IPS-15b (cell line): ENCODE results near the gene GMDS.

Experiments used
- H3K27me3 ChIP-seq: one replicate; pipeline ENCODE4 v1.6.1; 2013; ENCODE audit warnings: low read length; ENCODE audit not compliant: control insufficient read depth, insufficient read depth
- H3K36me3 ChIP-seq: one replicate; pipeline ENCODE4 v1.6.1; 2013; ENCODE audit warnings: low read length; ENCODE audit not compliant: control insufficient read depth, insufficient read depth
- H3K4me1 ChIP-seq: one replicate; pipeline ENCODE4 v1.6.1; 2013; ENCODE audit warnings: mild to moderate bottlenecking, low read length; ENCODE audit not compliant: control insufficient read depth, insufficient read depth
- H3K4me3 ChIP-seq: one replicate; pipeline ENCODE4 v1.5.1; 2013; ENCODE audit warnings: low read depth, low read length
- H3K9ac ChIP-seq: one replicate; pipeline ENCODE4 v1.6.1; 2013; ENCODE audit warnings: low read depth, mild to moderate bottlenecking, low read length
- H3K9me3 ChIP-seq: one replicate; pipeline ENCODE4 v1.6.1; 2013; ENCODE audit warnings: mild to moderate bottlenecking, low read length; ENCODE audit not compliant: control insufficient read depth, insufficient read depth

The GMDS gene

GRCh38 chr6:1839361-1839760 lies 406.0 kb downstream of the GMDS start:
- H3K4me1 ChIP-seq, result peaks cover 18% of the 10 kb centered on the region
- no peak overlapping the region for H3K4me3 ChIP-seq
- no peak overlapping the region for H3K9ac ChIP-seq
- no peaks in the 10 kb centered on the region for H3K9me3 ChIP-seq
- no peaks in the 10 kb centered on the region for H3K36me3 ChIP-seq
- H3K27me3 ChIP-seq, result no peaks in the 10 kb centered on the region

GRCh38 chr6:1838604-1839213 lies 406.7 kb downstream of the GMDS start:
- Histone ChIP-seq H3K9me3 (no peaks in the 10 kb centered on the region), H3K27me3 (no peaks in the 10 kb centered on the region), H3K4me3 (no peak overlapping the region), H3K9ac (no peak overlapping the region), H3K36me3 (no peaks in the 10 kb centered on the region), H3K4me1 (peaks cover 20% of the 10 kb centered on the region)

DNA sequence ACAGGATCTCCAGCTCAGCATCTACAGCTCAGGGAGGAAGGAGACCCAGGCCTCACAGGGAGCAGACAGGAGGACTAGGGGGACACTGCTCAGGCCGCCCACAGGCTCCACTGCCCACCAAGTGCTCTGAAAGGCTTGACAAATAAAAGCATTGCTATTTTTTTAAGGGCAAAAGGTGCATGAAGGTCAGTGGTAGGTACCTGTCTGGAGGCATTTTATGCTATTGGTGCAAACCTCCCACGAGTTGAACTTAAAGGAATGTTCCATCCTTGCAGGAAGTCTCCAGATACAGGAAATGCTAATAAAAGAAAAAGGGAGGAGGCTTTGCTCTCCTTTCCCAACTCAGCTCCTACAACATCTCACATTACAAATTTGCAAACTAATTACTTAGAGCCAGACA lies 407.6 kb downstream of the GMDS start:
- H3K4me3 ChIP-seq, result no peak overlapping the region
- peaks cover 20% of the 10 kb centered on the region for H3K4me1 ChIP-seq
- no peaks in the 10 kb centered on the region for H3K36me3 ChIP-seq
- H3K9me3 ChIP-seq, result no peaks in the 10 kb centered on the region
- H3K27me3 ChIP-seq, result no peaks in the 10 kb centered on the region
- no peak overlapping the region for H3K9ac ChIP-seq

DNA sequence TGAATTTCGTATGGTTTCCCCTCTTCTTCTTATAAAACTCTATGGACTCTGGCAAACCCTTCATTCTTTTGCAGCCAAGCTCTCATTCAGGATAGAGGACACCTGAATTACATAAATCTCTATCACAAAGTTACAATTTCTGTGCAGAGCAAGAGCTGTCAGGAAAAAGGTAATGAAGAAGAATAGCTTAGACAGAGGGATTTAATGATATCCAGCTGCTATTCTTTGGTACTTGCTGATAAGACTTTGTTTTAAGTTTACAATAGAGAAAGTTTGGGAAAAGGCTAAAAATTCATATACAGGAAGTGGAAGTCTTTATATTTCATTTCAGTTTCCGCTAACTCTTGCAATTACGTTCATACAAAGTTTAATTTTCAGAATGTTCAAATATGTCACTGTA lies 408.7 kb downstream of the GMDS start:
- H3K27me3 ChIP-seq, result no peaks in the 10 kb centered on the region
- H3K36me3 ChIP-seq, result no peaks in the 10 kb centered on the region
- H3K9me3 ChIP-seq, result no peaks in the 10 kb centered on the region
- H3K4me1 ChIP-seq, result peaks cover 23% of the 10 kb centered on the region
- no peak overlapping the region for H3K4me3 ChIP-seq
- H3K9ac ChIP-seq, result no peak overlapping the region

- H3K9me3 ChIP-seq, result no peaks in the 10 kb centered on the region
- peaks cover 23% of the 10 kb centered on the region for H3K4me1 ChIP-seq
- H3K9ac ChIP-seq, result no peak overlapping the region
- H3K4me3 ChIP-seq, result no peak overlapping the region
- no peaks in the 10 kb centered on the region for H3K27me3 ChIP-seq
- no peaks in the 10 kb centered on the region for H3K36me3 ChIP-seq
Measured at GRCh38 chr6:1834646-1835516, 410.5 kb downstream of the GMDS start.

- Histone ChIP-seq H3K27me3 (no peaks in the 10 kb centered on the region), H3K4me3 (no peak overlapping the region), H3K9me3 (no peaks in the 10 kb centered on the region), H3K4me1 (peaks cover 20% of the 10 kb centered on the region), H3K36me3 (no peaks in the 10 kb centered on the region), H3K9ac (no peak overlapping the region)
Measured at GRCh38 chr6:1834207-1834606, 411.2 kb downstream of the GMDS start.

DNA sequence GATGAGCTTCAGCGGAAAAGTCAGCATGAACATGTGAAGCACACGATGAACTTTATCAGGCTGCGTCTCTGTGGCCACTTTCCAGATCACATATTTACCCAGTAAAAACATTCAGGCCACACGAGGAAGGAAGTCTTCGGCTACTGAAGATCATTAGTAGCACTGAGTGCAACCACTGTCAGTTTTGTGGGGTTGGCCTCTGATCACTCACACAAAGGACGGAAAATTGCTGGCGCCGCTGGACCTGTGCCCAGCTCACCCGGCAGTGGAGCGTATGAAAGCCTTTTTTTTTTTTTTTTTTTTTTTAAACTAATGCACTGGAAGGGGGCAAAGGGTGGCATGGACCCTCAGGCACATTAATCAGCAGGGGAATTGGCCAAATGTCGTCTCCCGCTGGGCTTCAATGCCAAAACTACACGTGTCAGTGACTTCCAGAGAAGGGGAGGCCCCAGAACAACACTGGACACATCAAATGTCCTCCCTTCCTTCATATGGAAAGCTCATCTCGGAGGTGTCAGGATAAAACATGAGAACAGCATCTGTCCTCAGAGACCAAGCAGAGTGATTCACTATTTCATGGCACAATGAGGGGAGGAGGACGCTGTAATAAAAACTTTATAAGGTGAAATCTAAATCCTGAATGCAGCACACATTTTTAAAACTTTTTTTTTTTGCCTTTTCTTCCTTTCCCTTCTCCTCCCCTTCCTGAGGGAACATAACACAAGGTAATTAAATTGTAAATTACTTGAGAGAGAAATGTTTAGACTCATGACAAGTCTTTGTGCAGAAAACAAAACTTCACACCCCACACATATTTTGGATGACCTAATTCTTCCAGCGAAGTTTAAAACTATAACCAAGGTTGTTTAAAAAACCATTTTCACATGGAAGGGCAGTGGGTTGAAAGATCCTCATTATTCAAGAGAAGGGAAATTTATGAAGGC lies 412.3 kb downstream of the GMDS start:
- Histone ChIP-seq H3K36me3 (no peaks in the 10 kb centered on the region), H3K27me3 (no peaks in the 10 kb centered on the region), H3K9me3 (no peaks in the 10 kb centered on the region), H3K4me1 (peaks cover 19% of the 10 kb centered on the region), H3K9ac (no peak overlapping the region), H3K4me3 (no peak overlapping the region)

GRCh38 chr6:1832358-1832757 lies 413.0 kb downstream of the GMDS start:
- no peaks in the 10 kb centered on the region for H3K36me3 ChIP-seq
- H3K9ac ChIP-seq, result no peak overlapping the region
- no peak overlapping the region for H3K4me3 ChIP-seq
- H3K4me1 ChIP-seq, result peaks cover 11% of the 10 kb centered on the region
- no peaks in the 10 kb centered on the region for H3K9me3 ChIP-seq
- no peaks in the 10 kb centered on the region for H3K27me3 ChIP-seq

DNA sequence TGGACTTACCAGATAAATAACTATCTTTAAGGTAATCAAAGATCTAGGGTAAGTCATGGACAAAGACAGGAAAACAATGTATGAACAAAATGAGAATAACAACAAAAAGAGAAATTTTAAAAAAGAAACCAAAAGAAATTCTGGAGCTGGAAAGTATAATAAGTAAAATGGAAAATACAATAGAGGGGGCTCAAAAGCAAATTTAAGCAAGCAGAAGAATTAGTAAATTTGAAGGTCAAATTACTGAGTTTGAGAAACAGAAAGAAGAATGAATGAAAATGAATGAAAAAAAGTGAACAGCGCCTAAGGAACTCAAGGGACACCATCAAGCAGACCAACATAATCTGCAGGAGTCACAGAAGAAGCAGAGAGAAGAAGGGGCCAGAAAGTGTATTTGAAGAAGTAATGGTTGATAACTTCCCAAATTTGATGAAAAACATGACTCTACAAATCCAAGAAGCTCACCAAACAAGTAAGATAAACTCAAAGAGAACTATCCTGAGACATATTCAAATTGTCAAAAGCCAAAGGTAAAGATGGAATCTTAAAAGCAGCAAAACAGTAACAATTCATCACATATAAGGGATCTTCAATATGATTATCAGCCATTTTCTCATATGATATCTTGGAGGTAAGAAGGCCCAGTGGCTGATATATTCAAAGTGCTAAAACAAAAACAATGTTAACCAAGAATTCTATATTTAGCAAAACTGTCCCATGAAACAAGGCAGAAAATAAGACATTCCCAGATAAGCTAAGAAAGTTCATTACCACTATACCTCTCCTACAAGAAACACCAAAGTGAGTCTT lies 417.2 kb downstream of the GMDS start:
- H3K9ac ChIP-seq, result no peak overlapping the region
- no peak overlapping the region for H3K4me3 ChIP-seq
- H3K36me3 ChIP-seq, result no peaks in the 10 kb centered on the region
- peaks cover 3% of the 10 kb centered on the region for H3K4me1 ChIP-seq
- H3K27me3 ChIP-seq, result no peaks in the 10 kb centered on the region
- no peaks in the 10 kb centered on the region for H3K9me3 ChIP-seq

- H3K9me3 ChIP-seq, result no peaks in the 10 kb centered on the region
- H3K4me1 ChIP-seq, result no peaks in the 10 kb centered on the region
- H3K9ac ChIP-seq, result no peak overlapping the region
- no peaks in the 10 kb centered on the region for H3K36me3 ChIP-seq
- no peaks in the 10 kb centered on the region for H3K27me3 ChIP-seq
- no peak overlapping the region for H3K4me3 ChIP-seq
Measured at GRCh38 chr6:1825926-1826325, 419.5 kb downstream of the GMDS start.

- Histone ChIP-seq H3K4me1 (no peaks in the 10 kb centered on the region), H3K36me3 (no peaks in the 10 kb centered on the region)
Measured at GRCh38 chr6:1825277-1825676, 420.1 kb downstream of the GMDS start.

More at GRCh38 chr6:1825277-1825676, 420.1 kb downstream of the GMDS start:
- Histone ChIP-seq H3K9me3 (no peaks in the 10 kb centered on the region), H3K9ac (no peak overlapping the region), H3K27me3 (no peaks in the 10 kb centered on the region), H3K4me3 (no peak overlapping the region)
